ENCODE data around the gene CEP63.

Gene CEP63

GRCh38 chr3:134603956-134604355 is 118.1 kb downstream of the CEP63 start:
- Histone ChIP-seq H3K27ac (ENCODE audit: insufficient read depth, low read length, poor library complexity, severe bottlenecking) (no peak overlapping the region), H3K27me3 (replicated peaks; ENCODE audit: control insufficient read depth, insufficient read depth, low read length, poor library complexity, severe bottlenecking) (no peaks in the 10 kb centered on the region), H3K4me3 (ENCODE audit: insufficient read depth, low read depth, low read length, poor library complexity, severe bottlenecking) (no peak overlapping the region), H3K9me3 (ENCODE audit: control insufficient read depth, low read length) (no peaks in the 10 kb centered on the region), H3K36me3 (ENCODE audit: control insufficient read depth, insufficient read depth, low read length) (no peaks in the 10 kb centered on the region), H3K4me1 (ENCODE audit: control insufficient read depth, insufficient read depth, low read length, poor library complexity, severe bottlenecking) (no peaks in the 10 kb centered on the region)
- DNase-seq, result no peak

- Histone ChIP-seq H3K36me3 (ENCODE audit: control insufficient read depth, insufficient read depth, low read length) (no peaks in the 10 kb centered on the region), H3K4me1 (ENCODE audit: control insufficient read depth, insufficient read depth, low read length, poor library complexity, severe bottlenecking) (no peaks in the 10 kb centered on the region), H3K27me3 (replicated peaks; ENCODE audit: control insufficient read depth, insufficient read depth, low read length, poor library complexity, severe bottlenecking) (no peaks in the 10 kb centered on the region), H3K9me3 (ENCODE audit: control insufficient read depth, low read length) (no peaks in the 10 kb centered on the region), H3K27ac (ENCODE audit: insufficient read depth, low read length, poor library complexity, severe bottlenecking) (no peak overlapping the region), H3K4me3 (ENCODE audit: insufficient read depth, low read depth, low read length, poor library complexity, severe bottlenecking) (no peak overlapping the region)
- no peak for DNase-seq
These were observed 119.7 kb downstream of the CEP63 start for GRCh38 chr3:134605556-134605955.

GRCh38 chr3:134606033-134607025 is 120.5 kb downstream of the CEP63 start:
- no peaks in the 10 kb centered on the region for H3K27me3 ChIP-seq (replicated peaks; ENCODE audit: control insufficient read depth, insufficient read depth, low read length, poor library complexity, severe bottlenecking)
- H3K27ac ChIP-seq (ENCODE audit: insufficient read depth, low read length, poor library complexity, severe bottlenecking), result no peak overlapping the region
- H3K9me3 ChIP-seq (ENCODE audit: control insufficient read depth, low read length), result no peaks in the 10 kb centered on the region
- no peak overlapping the region for H3K4me3 ChIP-seq (ENCODE audit: insufficient read depth, low read depth, low read length, poor library complexity, severe bottlenecking)
- no peaks in the 10 kb centered on the region for H3K36me3 ChIP-seq (ENCODE audit: control insufficient read depth, insufficient read depth, low read length)
- H3K4me1 ChIP-seq (ENCODE audit: control insufficient read depth, insufficient read depth, low read length, poor library complexity, severe bottlenecking), result no peaks in the 10 kb centered on the region
- no peak for DNase-seq

GRCh38 chr3:134607054-134608022 is 121.5 kb downstream of the CEP63 start:
- no peaks in the 10 kb centered on the region for H3K9me3 ChIP-seq (ENCODE audit: control insufficient read depth, low read length)
- no peak overlapping the region for H3K4me3 ChIP-seq (ENCODE audit: insufficient read depth, low read depth, low read length, poor library complexity, severe bottlenecking)
- no peak overlapping the region for H3K27ac ChIP-seq (ENCODE audit: insufficient read depth, low read length, poor library complexity, severe bottlenecking)
- no peak for DNase-seq
- H3K27me3 ChIP-seq (replicated peaks; ENCODE audit: control insufficient read depth, insufficient read depth, low read length, poor library complexity, severe bottlenecking), result no peaks in the 10 kb centered on the region
- no peaks in the 10 kb centered on the region for H3K4me1 ChIP-seq (ENCODE audit: control insufficient read depth, insufficient read depth, low read length, poor library complexity, severe bottlenecking)
- H3K36me3 ChIP-seq (ENCODE audit: control insufficient read depth, insufficient read depth, low read length), result no peaks in the 10 kb centered on the region

- Histone ChIP-seq H3K9me3 (ENCODE audit: control insufficient read depth, low read length) (no peaks in the 10 kb centered on the region), H3K27ac (ENCODE audit: insufficient read depth, low read length, poor library complexity, severe bottlenecking) (no peak overlapping the region), H3K4me1 (ENCODE audit: control insufficient read depth, insufficient read depth, low read length, poor library complexity, severe bottlenecking) (no peaks in the 10 kb centered on the region), H3K36me3 (ENCODE audit: control insufficient read depth, insufficient read depth, low read length) (no peaks in the 10 kb centered on the region), H3K27me3 (replicated peaks; ENCODE audit: control insufficient read depth, insufficient read depth, low read length, poor library complexity, severe bottlenecking) (no peaks in the 10 kb centered on the region), H3K4me3 (ENCODE audit: insufficient read depth, low read depth, low read length, poor library complexity, severe bottlenecking) (no peak overlapping the region)
- no peak for DNase-seq
These were observed 122.3 kb downstream of the CEP63 start for GRCh38 chr3:134608023-134608770.

- no peak overlapping the region for H3K27ac ChIP-seq (ENCODE audit: insufficient read depth, low read length, poor library complexity, severe bottlenecking)
- H3K4me3 ChIP-seq (ENCODE audit: insufficient read depth, low read depth, low read length, poor library complexity, severe bottlenecking), result no peak overlapping the region
- H3K27me3 ChIP-seq (replicated peaks; ENCODE audit: control insufficient read depth, insufficient read depth, low read length, poor library complexity, severe bottlenecking), result no peaks in the 10 kb centered on the region
- H3K4me1 ChIP-seq (ENCODE audit: control insufficient read depth, insufficient read depth, low read length, poor library complexity, severe bottlenecking), result no peaks in the 10 kb centered on the region
- no peak for DNase-seq
- no peaks in the 10 kb centered on the region for H3K36me3 ChIP-seq (ENCODE audit: control insufficient read depth, insufficient read depth, low read length)
- no peaks in the 10 kb centered on the region for H3K9me3 ChIP-seq (ENCODE audit: control insufficient read depth, low read length)
These were observed 123.0 kb downstream of the CEP63 start for GRCh38 chr3:134608771-134609435.

- no peak overlapping the region for H3K4me3 ChIP-seq (ENCODE audit: insufficient read depth, low read depth, low read length, poor library complexity, severe bottlenecking)
These were observed 124.1 kb downstream of the CEP63 start for GRCh38 chr3:134609821-134610431.

GRCh38 chr3:134610432-134611385 is 124.9 kb downstream of the CEP63 start:
- no peaks in the 10 kb centered on the region for H3K36me3 ChIP-seq (ENCODE audit: control insufficient read depth, insufficient read depth, low read length)
- H3K27me3 ChIP-seq (replicated peaks; ENCODE audit: control insufficient read depth, insufficient read depth, low read length, poor library complexity, severe bottlenecking), result no peaks in the 10 kb centered on the region
- no peak overlapping the region for H3K27ac ChIP-seq (ENCODE audit: insufficient read depth, low read length, poor library complexity, severe bottlenecking)
- no peak for DNase-seq
- H3K4me1 ChIP-seq (ENCODE audit: control insufficient read depth, insufficient read depth, low read length, poor library complexity, severe bottlenecking), result no peaks in the 10 kb centered on the region
- no peaks in the 10 kb centered on the region for H3K9me3 ChIP-seq (ENCODE audit: control insufficient read depth, low read length)
- H3K4me3 ChIP-seq (ENCODE audit: insufficient read depth, low read depth, low read length, poor library complexity, severe bottlenecking), result no peak overlapping the region

More at GRCh38 chr3:134609821-134610431, 124.1 kb downstream of the CEP63 start:
- Histone ChIP-seq H3K9me3 (ENCODE audit: control insufficient read depth, low read length) (no peaks in the 10 kb centered on the region), H3K27me3 (replicated peaks; ENCODE audit: control insufficient read depth, insufficient read depth, low read length, poor library complexity, severe bottlenecking) (no peaks in the 10 kb centered on the region), H3K4me1 (ENCODE audit: control insufficient read depth, insufficient read depth, low read length, poor library complexity, severe bottlenecking) (no peaks in the 10 kb centered on the region), H3K36me3 (ENCODE audit: control insufficient read depth, insufficient read depth, low read length) (no peaks in the 10 kb centered on the region), H3K27ac (ENCODE audit: insufficient read depth, low read length, poor library complexity, severe bottlenecking) (no peak overlapping the region)
- no peak for DNase-seq

Data from effector memory CD4-positive, alpha-beta T cell (primary cell).